Naive B cell (primary cell): ENCODE results near the gene ARHGAP23. TPM values are rescaled to one million over a fixed set of nuclear protein-coding genes. Genes with fewer than 3 reads are reported as not detected.
A peak's percentile ranks its signal among the peaks of the same experiment; 100 is the strongest.
"Not testable (repeated sequence)": the region's sequence is repeated elsewhere in the genome, so short reads cannot be mapped to it uniquely, and the experiment has no call there.

Source experiments
- ATAC-seq, 2 donors: fragments of 150-1000 bp; cut with Tn5 transposase; 2 replicates each; pipeline ENCODE4 v1.10.0; 2021; ENCODE audit warnings: low read depth in 2 of 2, mild to moderate bottlenecking in 2 of 2, moderate library complexity in 2 of 2
- DNase-seq: peaks from one replicate; pipeline ENCODE4 v3.0.0; 2022
- H3K27ac Mint-ChIP-seq, 6 donors: one replicate each; pipeline ENCODE4 v1.8.0; 2020 to 2022; ENCODE audit warnings: mild to moderate bottlenecking in 6 of 6, mixed read lengths in 6 of 6, moderate library complexity in 5 of 6, inconsistent platforms in 2 of 6
- H3K27me3 Mint-ChIP-seq, 3 donors: one replicate each; pipeline ENCODE4 v1.8.0; 2021 to 2022; ENCODE audit warnings: mixed read lengths in 3 of 3, mild to moderate bottlenecking in 1 of 3
- H3K36me3 Mint-ChIP-seq, 2 donors: one replicate each; pipeline ENCODE4 v1.8.0; 2020 to 2022; ENCODE audit warnings: mixed read lengths in 2 of 2, inconsistent platforms in 1 of 2, mild to moderate bottlenecking in 1 of 2
- H3K4me1 Mint-ChIP-seq, 3 donors: one replicate each; pipeline ENCODE4 v1.8.0; 2020 to 2022; ENCODE audit warnings: mixed read lengths in 3 of 3, inconsistent platforms in 1 of 3, mild to moderate bottlenecking in 1 of 3, moderate library complexity in 1 of 3
- H3K4me3 Mint-ChIP-seq, 8 donors: one replicate each; pipeline ENCODE4 v1.8.0; 2020 to 2022; ENCODE audit warnings: mild to moderate bottlenecking in 8 of 8, mixed read lengths in 8 of 8, moderate library complexity in 8 of 8, inconsistent platforms in 2 of 8
- H3K9me3 Mint-ChIP-seq, 7 donors: one replicate each; pipeline ENCODE4 v1.8.0; 2020 to 2022; ENCODE audit warnings: mixed read lengths in 7 of 7, mild to moderate bottlenecking in 5 of 7, inconsistent platforms in 2 of 7, moderate library complexity in 1 of 7
- polyA plus RNA-seq, 6 donors: library from polyadenylated mRNA; unstranded; fragments of 300-500 nt; fragmentation: Illumina TruSeq; gene quantifications; one replicate each; pipeline ENCODE4 v1.2.3, GENCODE V29; 2021; ENCODE audit warnings: low read depth in 6 of 6

ARHGAP23 gene
- polyA plus RNA-seq, 6 donors from 2014 or later, result not detected

- not testable (repeated sequence) for H3K36me3 Mint-ChIP-seq, H3K9me3 Mint-ChIP-seq, H3K27me3 Mint-ChIP-seq
- peak; percentile 38 for DNase-seq
- peaks cover 4 to 15% (median 10%) of the 10 kb centered on the region in 3 donors for H3K4me1 Mint-ChIP-seq
- ATAC-seq, result peak; percentile 61 to 70
- H3K4me3 Mint-ChIP-seq, result peak overlapping the region in 1 of 8 donors; percentile 59
- H3K27ac Mint-ChIP-seq, result peak overlapping the region in 1 of 6 donors; percentile 16
Observed at GRCh38 chr17:38484242-38485145, 56.2 kb downstream of the ARHGAP23 start.

DNA sequence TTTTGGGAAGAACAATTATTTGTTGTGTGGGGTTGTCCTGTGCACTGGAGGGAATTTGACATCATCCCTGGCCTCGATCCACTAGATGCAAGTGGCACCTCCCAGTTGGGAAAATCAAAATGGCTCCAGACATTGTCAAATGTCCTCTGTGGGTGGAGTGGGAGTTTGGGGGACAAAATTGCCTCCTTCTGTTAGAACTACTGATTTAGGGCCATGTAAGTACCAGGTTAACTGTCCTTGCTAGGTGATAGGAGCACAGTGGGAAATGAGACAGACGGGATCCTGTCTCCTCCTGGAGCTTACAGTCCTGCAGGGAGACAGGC, 56.8 kb downstream of the ARHGAP23 start:
- DNase-seq (no peak), ATAC-seq (no peak)
- Mint-ChIP-seq H3K4me1 (peaks cover 4 to 15% (median 10%) of the 10 kb centered on the region in 3 donors), H3K4me3 (peak overlapping the region in 1 of 8 donors; percentile 59), H3K9me3 (no peaks in the 10 kb centered on the region), H3K27me3 (peaks cover 0 to 7% (median 0%) of the 10 kb centered on the region in 3 donors), H3K27ac (peak overlapping the region in 1 of 6 donors; percentile 16), H3K36me3 (no peaks in the 10 kb centered on the region)

DNA sequence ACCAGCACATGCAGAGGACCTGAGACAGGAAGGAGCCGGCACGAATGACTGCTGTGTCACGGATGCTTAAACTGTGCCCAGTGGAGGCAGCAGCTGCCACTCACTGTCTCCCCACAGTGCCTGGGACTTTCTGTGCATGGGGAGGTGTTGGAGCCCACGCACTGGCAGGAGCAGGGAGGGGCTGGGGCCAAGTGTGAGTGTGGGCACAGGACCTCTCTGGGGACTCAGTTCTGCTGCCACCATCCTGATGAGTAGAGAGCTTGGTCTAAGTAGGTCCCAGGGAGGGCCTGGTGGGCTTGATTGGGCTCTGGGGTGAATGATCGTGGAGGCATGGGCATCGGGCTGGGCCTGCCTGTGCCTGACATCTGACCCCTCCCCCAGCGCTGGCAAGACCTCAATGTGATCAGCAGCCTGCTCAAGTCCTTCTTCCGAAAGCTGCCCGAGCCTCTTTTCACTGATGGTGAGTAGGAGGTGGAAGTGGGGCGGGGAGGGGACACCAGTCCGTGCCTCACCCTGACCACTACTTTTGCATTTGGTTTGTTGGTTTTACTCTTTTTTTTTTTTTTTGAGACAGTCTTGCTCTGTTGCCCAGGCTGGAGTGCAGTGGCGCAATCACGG, 57.5 kb downstream of the ARHGAP23 start:
- H3K27ac Mint-ChIP-seq, result peak overlapping the region in 2 of 6 donors; percentile 16 to 81
- not testable (repeated sequence) for H3K9me3 Mint-ChIP-seq, H3K36me3 Mint-ChIP-seq, H3K27me3 Mint-ChIP-seq, DNase-seq
- peaks cover 4 to 15% (median 10%) of the 10 kb centered on the region in 3 donors for H3K4me1 Mint-ChIP-seq
- peak; percentile 43 to 75 for ATAC-seq
- peak overlapping the region in 1 of 8 donors; percentile 59 for H3K4me3 Mint-ChIP-seq

- ATAC-seq, H3K27ac Mint-ChIP-seq: not testable (repeated sequence)
Observed at GRCh38 chr17:38489774-38490173, 61.5 kb downstream of the ARHGAP23 start.

GRCh38 chr17:38491346-38492066, 63.2 kb downstream of the ARHGAP23 start:
- H3K27ac Mint-ChIP-seq, result peak overlapping the region in 2 of 6 donors; percentile 62 to 92
- ATAC-seq, H3K27me3 Mint-ChIP-seq, H3K36me3 Mint-ChIP-seq, H3K4me1 Mint-ChIP-seq, DNase-seq, H3K4me3 Mint-ChIP-seq, H3K9me3 Mint-ChIP-seq: not testable (repeated sequence)

More at GRCh38 chr17:38489774-38490173, 61.5 kb downstream of the ARHGAP23 start:
- H3K36me3 Mint-ChIP-seq, H3K9me3 Mint-ChIP-seq, DNase-seq, H3K27me3 Mint-ChIP-seq: not testable (repeated sequence)
- Mint-ChIP-seq H3K4me1 (peaks cover 5 to 17% (median 10%) of the 10 kb centered on the region in 3 donors), H3K4me3 (peak overlapping the region in 1 of 8 donors; percentile 75)

- H3K27me3 Mint-ChIP-seq, H3K9me3 Mint-ChIP-seq, H3K4me3 Mint-ChIP-seq, H3K4me1 Mint-ChIP-seq, H3K36me3 Mint-ChIP-seq: not testable (repeated sequence)
- DNase-seq, result peak; percentile 81
- peak; percentile 78 to 86 for ATAC-seq
- peak overlapping the region in 1 of 6 donors; percentile 62 for H3K27ac Mint-ChIP-seq
Observed at GRCh38 chr17:38492067-38493040, 64.1 kb downstream of the ARHGAP23 start.

GRCh38 chr17:38494152-38494551, 65.9 kb downstream of the ARHGAP23 start:
- H3K4me1 Mint-ChIP-seq, H3K36me3 Mint-ChIP-seq, H3K4me3 Mint-ChIP-seq, H3K27me3 Mint-ChIP-seq, DNase-seq, ATAC-seq, H3K27ac Mint-ChIP-seq: not testable (repeated sequence)
- peaks cover 4 to 10% (median 7%) of the 10 kb centered on the region in 7 donors for H3K9me3 Mint-ChIP-seq

- not testable (repeated sequence) for ATAC-seq, H3K4me1 Mint-ChIP-seq, DNase-seq, H3K36me3 Mint-ChIP-seq, H3K4me3 Mint-ChIP-seq, H3K27me3 Mint-ChIP-seq
- peak overlapping the region in 1 of 6 donors; percentile 58 for H3K27ac Mint-ChIP-seq
- peaks cover 4 to 10% (median 7%) of the 10 kb centered on the region in 7 donors for H3K9me3 Mint-ChIP-seq
Observed at GRCh38 chr17:38497656-38498055, 69.4 kb downstream of the ARHGAP23 start.

DNA sequence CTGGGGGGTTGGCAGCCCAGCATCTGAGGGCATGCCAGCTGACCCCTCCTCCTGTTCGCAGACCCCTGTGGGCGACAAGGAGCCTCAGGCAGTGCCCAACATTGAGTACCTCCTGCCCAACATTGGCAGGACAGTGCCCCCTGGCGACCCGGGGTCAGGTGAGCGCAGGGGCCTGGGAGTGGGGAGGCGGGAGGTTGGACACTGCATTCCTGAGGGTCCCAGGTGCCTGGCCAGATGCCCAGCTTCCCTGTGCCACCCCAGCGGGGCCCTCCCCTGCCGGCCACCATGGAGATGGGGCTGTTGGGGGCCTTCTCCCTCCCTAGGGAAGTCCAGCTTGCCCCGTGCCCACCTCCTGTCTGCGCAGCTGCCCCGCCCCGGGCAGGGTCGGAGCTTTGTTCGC, 70.1 kb downstream of the ARHGAP23 start:
- Mint-ChIP-seq H3K36me3 (peaks cover 0 to 10% of the 10 kb centered on the region in 2 donors), H3K27ac (no peak overlapping the region), H3K9me3 (peaks cover 4 to 10% (median 7%) of the 10 kb centered on the region in 7 donors), H3K4me1 (no peaks in the 10 kb centered on the region), H3K27me3 (no peaks in the 10 kb centered on the region), H3K4me3 (no peak overlapping the region)
- DNase-seq (no peak), ATAC-seq (no peak)

- H3K4me1 Mint-ChIP-seq, result not testable (repeated sequence)
- H3K27ac Mint-ChIP-seq, result peak overlapping the region in 1 of 6 donors; percentile 33
Observed at GRCh38 chr17:38499230-38499629, 71.0 kb downstream of the ARHGAP23 start.

GRCh38 chr17:38501718-38502117, 73.5 kb downstream of the ARHGAP23 start:
- not testable (repeated sequence) for H3K9me3 Mint-ChIP-seq, H3K36me3 Mint-ChIP-seq, H3K4me1 Mint-ChIP-seq, ATAC-seq, DNase-seq, H3K27me3 Mint-ChIP-seq, H3K4me3 Mint-ChIP-seq, H3K27ac Mint-ChIP-seq

More at GRCh38 chr17:38499230-38499629, 71.0 kb downstream of the ARHGAP23 start:
- not testable (repeated sequence) for H3K36me3 Mint-ChIP-seq, H3K27me3 Mint-ChIP-seq, ATAC-seq, DNase-seq, H3K4me3 Mint-ChIP-seq
- peaks cover 4 to 10% (median 7%) of the 10 kb centered on the region in 7 donors for H3K9me3 Mint-ChIP-seq

GRCh38 chr17:38503286-38503913, 75.1 kb downstream of the ARHGAP23 start:
- H3K27ac Mint-ChIP-seq, DNase-seq, H3K9me3 Mint-ChIP-seq, H3K4me3 Mint-ChIP-seq, H3K4me1 Mint-ChIP-seq, ATAC-seq, H3K36me3 Mint-ChIP-seq: not testable (repeated sequence)
- H3K27me3 Mint-ChIP-seq, result peaks cover 6 to 11% (median 11%) of the 10 kb centered on the region in 3 donors
